Activated B cell treated with CpG ODN at 0.5 μM for 24 hours (primary cell): ENCODE measurements around the gene DYRK3. TPM values are rescaled to one million over a fixed set of nuclear protein-coding genes. Genes with fewer than 3 reads are reported as not detected.

ENCODE experiments used
- ATAC-seq: fragments of 200-7000 bp; cut with Tn5 transposase; one replicate; pipeline ENCODE4 v1.10.0; 2021; ENCODE audit warnings: low read depth, mild to moderate bottlenecking, moderate library complexity
- CTCF ChIA-PET: fragments of 350-600 bp; sonication (Branson Sonifier 250); formaldehyde crosslinking; loops from one replicate; lab custom pipeline; 2021; ENCODE audit warnings: antibody characterized with exemption; lab: Charles Lee
- POLR2A ChIA-PET: fragments of 350-600 bp; sonication (Branson Sonifier 250); formaldehyde crosslinking; loops from one replicate; lab custom pipeline; 2021; ENCODE audit warnings: antibody characterized with exemption; lab: Charles Lee
- DNase-seq: peaks from one replicate; pipeline ENCODE4 v3.0.0; 2022
- H3K27ac Mint-ChIP-seq: one replicate; pipeline ENCODE4 v1.8.0; 2020; ENCODE audit warnings: mixed read lengths
- H3K27me3 Mint-ChIP-seq: one replicate; pipeline ENCODE4 v1.8.0; 2021; ENCODE audit warnings: mixed read lengths
- H3K36me3 Mint-ChIP-seq: one replicate; pipeline ENCODE4 v1.8.0; 2021; ENCODE audit warnings: low read depth, mixed read lengths
- H3K4me1 Mint-ChIP-seq: one replicate; pipeline ENCODE4 v1.8.0; 2021; ENCODE audit warnings: mixed read lengths
- H3K4me3 Mint-ChIP-seq: one replicate; pipeline ENCODE4 v1.8.0; 2020; ENCODE audit warnings: mild to moderate bottlenecking, mixed read lengths
- H3K9me3 Mint-ChIP-seq: one replicate; pipeline ENCODE4 v1.8.0; 2020; ENCODE audit warnings: mixed read lengths
- CTCF ChIP-seq: fragments of 200-600 bp; IDR thresholded peaks from one replicate; pipeline ENCODE4 v1.8.0; 2022; ENCODE audit warnings: antibody characterized with exemption, mild to moderate bottlenecking
- intact Hi-C: fragments of 100-400 bp; cut with micrococcal nuclease; formaldehyde crosslinking; loops from one replicate; pipeline ENCODE4 v1.15.1; 2024
- total RNA-seq: library from RNA; stranded (reverse); gene quantifications from 2 replicates; pipeline ENCODE4 v1.2.3, GENCODE V29; 2022

DYRK3 gene
- total RNA-seq = 0.33 and 0.37 TPM in 2 replicates

GRCh38 chr1:206635080-206635977 is at the start of gene DYRK3:
DYRK3 (plus strand) TSS chr1:206635536; CDS start chr1:206635704, 168 bp downstream.
- POLR2A ChIA-PET = interaction anchor here (0.5 to 1.5 kb wide), 11 partner anchors 23 to 425 kb away, joined by 3 to 15 read pairs (median 4); partner anchors contain the start of genes EIF2D and MAPKAPK2
- ATAC-seq (peak; percentile 91), DNase-seq (peak; percentile 86)
- Mint-ChIP-seq H3K4me3 (peak within 1 kb of the TSS; percentile 89), H3K9me3 (no peaks in the 10 kb centered on the region), H3K27me3 (peaks cover 2% of the 10 kb centered on the region), H3K4me1 (peaks cover 24% of the 10 kb centered on the region), H3K27ac (peak within 1 kb of the TSS; percentile 76), H3K36me3 (no peaks in the 10 kb centered on the region)
- intact Hi-C loops = loop anchor here (1.0 to 5.0 kb wide), 4 partner anchors 23 to 295 kb away; partner anchors contain the start of genes EIF2D and MAPKAPK2
- CTCF ChIA-PET = interaction anchor here (0.7 to 7.6 kb wide), 22 partner anchors 9 to 346 kb away, joined by 3 to 125 read pairs (median 4); partner anchors contain the start of gene EIF2D
- no peak for TF ChIP-seq CTCF

GRCh38 chr1:206586501-206587445 is 48.6 kb upstream of the DYRK3 start:
- no peak for ATAC-seq
- CTCF ChIA-PET = interaction anchor here (0.7 to 9.3 kb wide), 9 partner anchors 21 to 107 kb away, joined by 3 to 349 read pairs (median 7); no protein-coding TSS in a partner anchor
- Mint-ChIP-seq H3K9me3 (no peaks in the 10 kb centered on the region), H3K27ac (no peak overlapping the region), H3K4me1 (peaks cover 29% of the 10 kb centered on the region), H3K4me3 (no peak overlapping the region), H3K27me3 (no peaks in the 10 kb centered on the region), H3K36me3 (peaks cover 90% of the 10 kb centered on the region)
- POLR2A ChIA-PET = no interaction called here
- intact Hi-C loops = no loop called here
- TF ChIP-seq CTCF = no peak
- DNase-seq = no peak

- Mint-ChIP-seq H3K27ac (peak overlapping the region; percentile 30), H3K27me3 (no peaks in the 10 kb centered on the region), H3K36me3 (peaks cover 96% of the 10 kb centered on the region), H3K9me3 (no peaks in the 10 kb centered on the region), H3K4me3 (no peak overlapping the region), H3K4me1 (peaks cover 18% of the 10 kb centered on the region)
- DNase-seq = no peak
- POLR2A ChIA-PET = interaction anchor here (2.0 kb wide), 1 partner anchor 8 kb away, joined by 4 read pairs; no protein-coding TSS in a partner anchor
- ATAC-seq = no peak
- intact Hi-C loops = no loop called here
- CTCF ChIA-PET = interaction anchor here (0.7 to 3.2 kb wide), 6 partner anchors 19 to 98 kb away, joined by 3 to 23 read pairs (median 5); no protein-coding TSS in a partner anchor
- TF ChIP-seq CTCF = no peak
These were observed 47.4 kb upstream of the DYRK3 start for GRCh38 chr1:206587904-206588303.

GRCh38 chr1:206588492-206588891 is 46.8 kb upstream of the DYRK3 start:
- Mint-ChIP-seq H3K36me3 (peaks cover 96% of the 10 kb centered on the region), H3K27me3 (no peaks in the 10 kb centered on the region), H3K9me3 (no peaks in the 10 kb centered on the region), H3K4me3 (no peak overlapping the region), H3K27ac (peak overlapping the region; percentile 46), H3K4me1 (peaks cover 12% of the 10 kb centered on the region)
- intact Hi-C loops = no loop called here
- no peak for TF ChIP-seq CTCF
- DNase-seq = no peak
- CTCF ChIA-PET = interaction anchor here (1.2 to 3.2 kb wide), 4 partner anchors 43 to 109 kb away, joined by 3 to 23 read pairs (median 6); no protein-coding TSS in a partner anchor
- ATAC-seq = no peak
- POLR2A ChIA-PET = interaction anchor here (0.8 to 2.0 kb wide), 2 partner anchors 8 to 43 kb away, joined by 4 read pairs; no protein-coding TSS in a partner anchor
